ENCODE data around the gene MEP1A.
"Not testable (repeated sequence)": the region's sequence is repeated elsewhere in the genome, so short reads cannot be mapped to it uniquely, and the experiment has no call there.

MEP1A gene

GRCh38 chr6:46793138-46793537 is at the start of gene MEP1A:
TSS of gene MEP1A (plus strand) at chr6:46793389. CDS start at chr6:46793399, 10 bp downstream.
- DNase-seq = no peak

- DNase-seq = no peak
Measured at GRCh38 chr6:46743425-46744158, 49.6 kb upstream of the MEP1A start.

- DNase-seq = not testable (repeated sequence)
Measured at GRCh38 chr6:46744159-46744725, 48.9 kb upstream of the MEP1A start.

GRCh38 chr6:46745973-46746372 is 47.2 kb upstream of the MEP1A start:
- no peak for DNase-seq

GRCh38 chr6:46746696-46747095 is 46.5 kb upstream of the MEP1A start, which contains the start of gene ANKRD66:
TSS of gene ANKRD66 (plus strand) at chr6:46746933. CDS start at chr6:46751949, 5,016 bp downstream.
- DNase-seq = no peak

- no peak for DNase-seq
Measured at GRCh38 chr6:46748940-46749503, 44.2 kb upstream of the MEP1A start.

GRCh38 chr6:46749731-46750130 is 43.5 kb upstream of the MEP1A start:
- DNase-seq = no peak

- no peak for DNase-seq
Measured at GRCh38 chr6:46751658-46752057, 41.5 kb upstream of the MEP1A start.

- no peak for DNase-seq
Measured at GRCh38 chr6:46755865-46756264, 37.3 kb upstream of the MEP1A start.

GRCh38 chr6:46756469-46757213 is 36.5 kb upstream of the MEP1A start:
- no peak for DNase-seq

GRCh38 chr6:46757214-46757596 is 36.0 kb upstream of the MEP1A start:
- DNase-seq = no peak

GRCh38 chr6:46758960-46759753 is 34.0 kb upstream of the MEP1A start:
- no peak for DNase-seq

- no peak for DNase-seq
Measured at GRCh38 chr6:46760925-46761324, 32.3 kb upstream of the MEP1A start.

- DNase-seq = no peak
Measured at GRCh38 chr6:46763466-46763865, 29.7 kb upstream of the MEP1A start.

- DNase-seq = not testable (repeated sequence)
Measured at GRCh38 chr6:46764280-46764679, 28.9 kb upstream of the MEP1A start.

GRCh38 chr6:46764961-46765360 is 28.2 kb upstream of the MEP1A start:
- no peak for DNase-seq

- peak; percentile 29 for DNase-seq
Measured at GRCh38 chr6:46772016-46772415, 21.2 kb upstream of the MEP1A start.

- peak; percentile 99 for DNase-seq
Measured at GRCh38 chr6:46772762-46773161, 20.4 kb upstream of the MEP1A start.

- peak; percentile 81 for DNase-seq
Measured at GRCh38 chr6:46773201-46773855, 19.9 kb upstream of the MEP1A start.

GRCh38 chr6:46774736-46775135 is 18.5 kb upstream of the MEP1A start:
- DNase-seq = not testable (repeated sequence)

- DNase-seq = no peak
Measured at GRCh38 chr6:46776070-46776712, 17.0 kb upstream of the MEP1A start.

Measured in MV-4-11 (cell line).